ENCODE results near the gene PHACTR4.
"Not testable (repeated sequence)": the region's sequence is repeated elsewhere in the genome, so short reads cannot be mapped to it uniquely, and the experiment has no call there.

DNA sequence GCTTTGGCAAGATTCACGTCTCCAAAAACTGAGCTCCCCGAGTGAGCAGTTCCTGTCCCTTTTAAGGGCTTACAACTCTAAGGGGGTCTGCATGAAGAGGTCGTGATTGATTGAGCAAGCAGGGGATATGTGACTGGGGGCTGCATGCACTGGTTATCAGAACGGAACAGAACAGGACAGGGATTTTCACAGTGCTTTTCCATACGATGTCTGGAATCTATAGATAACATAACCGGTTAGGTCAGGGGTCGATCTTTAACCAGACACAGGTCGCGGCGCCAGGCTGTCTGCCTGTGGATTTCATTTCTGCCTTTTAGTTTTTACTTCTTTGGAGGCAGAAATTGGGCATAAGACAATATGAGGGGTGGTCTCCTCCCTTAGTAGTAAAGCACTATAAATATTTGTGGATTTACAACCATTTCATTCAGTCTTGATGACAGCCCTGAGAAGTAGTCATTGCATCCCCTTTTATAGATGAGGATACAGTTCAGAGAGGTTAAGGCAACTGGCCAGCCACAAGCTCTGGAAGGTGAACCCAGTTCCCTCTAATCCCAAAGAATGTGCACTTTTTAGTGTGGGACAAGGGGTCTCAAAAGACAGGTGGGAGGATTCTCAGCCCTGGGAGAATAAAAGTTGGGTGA, 155.6 kb downstream of the PHACTR4 start:
- not testable (repeated sequence) for TF ChIP-seq CTCF (IDR thresholded peaks at IDR 0.05 in 2 of 3, conservative IDR thresholded peaks at IDR 0.05 in 1 of 3; ENCODE audit: insufficient read depth in 2 of 3, low read depth in 1 of 3, low read length in 3 of 3); ZNF24 (IDR thresholded peaks at IDR 0.05); MYC (IDR thresholded peaks at IDR 0.05; ENCODE audit: low read depth, low read length); HNRNPH1 (optimal IDR thresholded peaks at IDR 0.05; ENCODE audit: low read depth, low read length); POLR2A (conservative IDR thresholded peaks at IDR 0.05); SMAD1 (IDR thresholded peaks at IDR 0.05; ENCODE audit: low read depth, low read length, partially characterized antibody)
- TF ChIP-seq MYC (CRISPR knock-in tag; IDR thresholded peaks at IDR 0.05; ENCODE audit: borderline replicate concordance, low read depth) (0 out of 2 replicates have a peak, but pooled peaks have one; percentile 41), RNF2 (IDR thresholded peaks at IDR 0.05) (peak; percentile 61; the same call in 1 of the 2 replicates), ZBTB7A (IDR thresholded peaks at IDR 0.05; ENCODE audit: borderline replicate concordance, control insufficient read depth, low read depth, low read length) (peak; percentile 72; the same call in 1 of the 2 replicates), EP300 (IDR thresholded peaks at IDR 0.05; ENCODE audit: low read length) (peak; percentile 89)
- TF ChIP-seq, protein P1, sequence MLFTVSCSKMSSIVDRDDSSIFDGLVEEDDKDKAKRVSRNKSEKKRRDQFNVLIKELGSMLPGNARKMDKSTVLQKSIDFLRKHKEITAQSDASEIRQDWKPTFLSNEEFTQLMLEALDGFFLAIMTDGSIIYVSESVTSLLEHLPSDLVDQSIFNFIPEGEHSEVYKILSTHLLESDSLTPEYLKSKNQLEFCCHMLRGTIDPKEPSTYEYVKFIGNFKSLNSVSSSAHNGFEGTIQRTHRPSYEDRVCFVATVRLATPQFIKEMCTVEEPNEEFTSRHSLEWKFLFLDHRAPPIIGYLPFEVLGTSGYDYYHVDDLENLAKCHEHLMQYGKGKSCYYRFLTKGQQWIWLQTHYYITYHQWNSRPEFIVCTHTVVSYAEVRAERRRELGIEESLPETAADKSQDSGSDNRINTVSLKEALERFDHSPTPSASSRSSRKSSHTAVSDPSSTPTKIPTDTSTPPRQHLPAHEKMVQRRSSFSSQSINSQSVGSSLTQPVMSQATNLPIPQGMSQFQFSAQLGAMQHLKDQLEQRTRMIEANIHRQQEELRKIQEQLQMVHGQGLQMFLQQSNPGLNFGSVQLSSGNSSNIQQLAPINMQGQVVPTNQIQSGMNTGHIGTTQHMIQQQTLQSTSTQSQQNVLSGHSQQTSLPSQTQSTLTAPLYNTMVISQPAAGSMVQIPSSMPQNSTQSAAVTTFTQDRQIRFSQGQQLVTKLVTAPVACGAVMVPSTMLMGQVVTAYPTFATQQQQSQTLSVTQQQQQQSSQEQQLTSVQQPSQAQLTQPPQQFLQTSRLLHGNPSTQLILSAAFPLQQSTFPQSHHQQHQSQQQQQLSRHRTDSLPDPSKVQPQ (CRISPR knock-in tag; IDR thresholded peaks at IDR 0.05; ENCODE audit: borderline replicate concordance) = not testable (repeated sequence)

Measured in K562 (cell line).